NCI-H1092 (cell line): ENCODE data around the gene CALN1.
"Not testable (repeated sequence)": the region's sequence is repeated elsewhere in the genome, so short reads cannot be mapped to it uniquely, and the experiment has no call there.

ENCODE experiments used
- DNase-seq: peaks from one replicate; lab custom pipeline; 2025; lab: John Stamatoyannopoulos, UW

The CALN1 gene

GRCh38 chr7:72412121-72412618, at the start of gene CALN1:
Gene CALN1, minus strand, starts transcription at chr7:72412338.
- not testable (repeated sequence) for DNase-seq

- DNase-seq: no peak
Measured at GRCh38 chr7:72453471-72453870, 41.3 kb upstream of the CALN1 start.

GRCh38 chr7:72447465-72448204, 35.5 kb upstream of the CALN1 start:
- no peak for DNase-seq

GRCh38 chr7:72446591-72447462, 34.7 kb upstream of the CALN1 start:
- no peak for DNase-seq

GRCh38 chr7:72446131-72446530, 34.0 kb upstream of the CALN1 start:
- DNase-seq: no peak

GRCh38 chr7:72445580-72445979, 33.4 kb upstream of the CALN1 start:
- DNase-seq: no peak

- DNase-seq: no peak
Measured at GRCh38 chr7:72445075-72445474, 32.9 kb upstream of the CALN1 start.

- DNase-seq: no peak
Measured at GRCh38 chr7:72444026-72444776, 32.1 kb upstream of the CALN1 start.

GRCh38 chr7:72441791-72442190, 29.7 kb upstream of the CALN1 start:
- DNase-seq: no peak

GRCh38 chr7:72438491-72438890, 26.4 kb upstream of the CALN1 start:
- no peak for DNase-seq

- no peak for DNase-seq
Measured at GRCh38 chr7:72437610-72438009, 25.5 kb upstream of the CALN1 start.

- DNase-seq: no peak
Measured at GRCh38 chr7:72437061-72437585, 25.0 kb upstream of the CALN1 start.

GRCh38 chr7:72435925-72436480, 23.9 kb upstream of the CALN1 start:
- no peak for DNase-seq

- peak; percentile 61 for DNase-seq
Measured at GRCh38 chr7:72435366-72435765, 23.2 kb upstream of the CALN1 start.

- DNase-seq: no peak
Measured at GRCh38 chr7:72430531-72430930, 18.4 kb upstream of the CALN1 start.

- DNase-seq: no peak
Measured at GRCh38 chr7:72429316-72429715, 17.2 kb upstream of the CALN1 start.

- DNase-seq: no peak
Measured at GRCh38 chr7:72416846-72417245, 4.7 kb upstream of the CALN1 start.

- DNase-seq: no peak
Measured at GRCh38 chr7:72415586-72415985, 3.4 kb upstream of the CALN1 start.

GRCh38 chr7:72413886-72414285, 1.7 kb upstream of the CALN1 start:
- no peak for DNase-seq

- DNase-seq: no peak
Measured at GRCh38 chr7:72413290-72413689, 1.2 kb upstream of the CALN1 start.

- no peak for DNase-seq
Measured at GRCh38 chr7:72411419-72411818, 719 bp downstream of the CALN1 start.

GRCh38 chr7:72409638-72410015, 2.5 kb downstream of the CALN1 start:
- DNase-seq: no peak
